Ureter (tissue), 1 donor: ENCODE data around the gene GFRA1. TPM values are rescaled to one million over a fixed set of nuclear protein-coding genes. Genes with fewer than 3 reads are reported as not detected.

ENCODE experiments used
- DNase-seq: peaks from one replicate; pipeline ENCODE4 v3.0.0-alpha.2; 2020; ENCODE audit warnings: low spot score
- total RNA-seq: library from RNA; stranded (reverse); gene quantifications from one replicate; pipeline ENCODE4 v1.2.4, GENCODE V29; 2023
- donor health status: DM: yes; HTN: yes; CAD: no.

Gene GFRA1
- total RNA-seq, 1 donor from 2014 or later, result 4.1 TPM

- DNase-seq, result no peak
Measured at GRCh38 chr10:116241085-116241484, 31.9 kb downstream of the GFRA1 start.

GRCh38 chr10:116240157-116240950 is 32.7 kb downstream of the GFRA1 start:
- DNase-seq, result no peak

DNA sequence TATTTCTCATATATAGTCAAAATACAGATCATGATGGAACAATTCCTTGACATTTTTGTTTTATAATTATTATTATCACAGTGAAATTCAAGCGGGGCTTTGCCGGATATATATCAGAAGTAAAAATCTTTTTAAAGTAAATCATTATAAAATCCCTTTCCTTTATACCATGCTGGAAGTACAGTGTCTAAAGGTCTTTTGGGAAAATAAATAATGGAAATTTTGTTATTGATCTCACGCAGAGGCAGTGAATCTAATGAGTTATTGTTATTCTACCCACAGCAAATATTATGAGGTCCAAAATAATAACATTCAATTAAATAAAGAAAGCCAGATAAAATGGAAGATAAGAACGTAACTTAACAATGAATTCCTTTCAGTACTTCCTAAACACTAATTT is 33.8 kb downstream of the GFRA1 start:
- no peak for DNase-seq

DNA sequence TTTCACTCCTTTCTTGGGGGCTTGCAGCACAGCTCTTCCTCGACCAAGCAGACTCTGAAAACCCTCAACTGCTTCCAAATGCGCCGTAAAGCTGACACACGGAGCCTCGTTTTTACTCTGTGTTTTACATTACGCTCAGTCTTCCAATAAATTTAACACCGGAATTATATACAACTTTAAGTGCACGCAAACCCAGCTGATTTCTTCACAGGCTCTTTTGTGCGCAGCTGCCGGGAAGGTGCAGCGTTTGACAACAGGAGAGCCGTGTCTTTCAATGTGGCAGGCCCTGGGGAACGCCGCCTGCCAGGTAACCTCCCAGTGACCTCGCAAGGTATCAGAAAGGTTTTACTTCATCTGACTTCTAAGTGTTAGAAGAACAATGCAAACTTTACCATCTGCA is 35.0 kb downstream of the GFRA1 start:
- DNase-seq, result no peak

- no peak for DNase-seq
Measured at GRCh38 chr10:116237260-116237659, 35.7 kb downstream of the GFRA1 start.

GRCh38 chr10:116233230-116233629 is 39.8 kb downstream of the GFRA1 start:
- no peak for DNase-seq

DNA sequence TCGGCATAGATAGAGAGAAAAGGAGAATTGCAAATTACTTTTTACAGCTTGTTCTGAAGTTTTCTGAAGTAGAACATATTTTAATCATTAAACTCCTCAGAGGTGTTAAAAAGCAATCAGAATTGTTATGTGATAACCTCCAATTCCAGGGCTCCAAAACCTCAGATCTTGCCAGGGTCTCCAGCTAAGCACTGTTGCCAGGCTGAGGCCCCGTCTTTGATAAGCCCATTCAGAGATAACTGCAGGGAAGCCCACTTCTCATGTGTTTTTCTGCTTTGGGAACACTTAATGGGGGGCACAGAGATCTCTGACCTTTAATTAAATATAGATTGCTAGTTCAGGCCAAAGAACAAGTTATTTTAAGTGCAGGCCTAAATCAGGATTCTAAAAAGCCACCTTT is 40.4 kb downstream of the GFRA1 start:
- DNase-seq, result no peak

- no peak for DNase-seq
Measured at GRCh38 chr10:116226766-116227165, 46.2 kb downstream of the GFRA1 start.

- DNase-seq, result no peak
Measured at GRCh38 chr10:116226053-116226452, 47.0 kb downstream of the GFRA1 start.

GRCh38 chr10:116223289-116223688 is 49.7 kb downstream of the GFRA1 start:
- DNase-seq, result no peak

DNA sequence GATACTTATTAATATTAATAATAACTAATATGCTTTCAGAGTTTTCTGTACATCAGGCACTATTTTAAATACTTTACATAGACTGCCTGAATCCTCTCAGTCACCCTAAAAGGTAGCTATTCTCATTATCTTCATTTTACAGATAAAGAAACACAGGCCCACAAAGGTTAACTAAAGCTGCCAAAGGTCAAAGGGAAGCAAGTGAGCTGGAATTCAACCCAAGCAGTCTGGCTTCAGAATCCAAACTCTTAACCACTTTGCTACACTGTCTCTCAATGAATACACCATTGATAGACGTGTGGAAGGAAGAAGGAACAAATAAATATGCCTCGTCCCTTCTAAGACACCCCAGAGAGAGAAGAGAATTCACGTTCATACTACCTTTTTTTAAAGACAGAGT is 52.0 kb downstream of the GFRA1 start:
- DNase-seq, result no peak

GRCh38 chr10:116216676-116217075 is 56.3 kb downstream of the GFRA1 start:
- no peak for DNase-seq

GRCh38 chr10:116215651-116216050 is 57.4 kb downstream of the GFRA1 start:
- DNase-seq, result no peak

DNA sequence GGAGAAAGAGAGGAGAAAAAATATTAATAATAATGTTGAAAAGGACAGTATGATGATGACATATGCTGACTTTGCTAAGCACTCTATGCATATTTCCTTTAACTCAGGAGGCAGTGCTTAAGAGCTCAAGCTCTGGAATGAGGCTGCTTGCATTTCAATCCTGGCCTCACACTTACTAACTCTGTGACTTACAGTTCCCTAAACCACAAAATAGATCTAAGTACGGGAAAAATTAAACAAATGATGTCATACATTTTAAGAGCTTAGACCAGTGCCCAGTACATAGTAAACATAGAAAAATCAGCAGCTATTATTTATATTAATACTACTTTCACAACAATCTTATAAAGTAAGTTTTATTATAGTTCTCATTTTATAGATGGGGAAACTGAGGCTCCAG is 61.3 kb downstream of the GFRA1 start:
- DNase-seq, result no peak

- no peak for DNase-seq
Measured at GRCh38 chr10:116210588-116211346, 62.2 kb downstream of the GFRA1 start.

- no peak for DNase-seq
Measured at GRCh38 chr10:116209781-116210180, 63.2 kb downstream of the GFRA1 start.

GRCh38 chr10:116208956-116209567 is 63.9 kb downstream of the GFRA1 start:
- no peak for DNase-seq

- no peak for DNase-seq
Measured at GRCh38 chr10:116207690-116208089, 65.3 kb downstream of the GFRA1 start.

DNA sequence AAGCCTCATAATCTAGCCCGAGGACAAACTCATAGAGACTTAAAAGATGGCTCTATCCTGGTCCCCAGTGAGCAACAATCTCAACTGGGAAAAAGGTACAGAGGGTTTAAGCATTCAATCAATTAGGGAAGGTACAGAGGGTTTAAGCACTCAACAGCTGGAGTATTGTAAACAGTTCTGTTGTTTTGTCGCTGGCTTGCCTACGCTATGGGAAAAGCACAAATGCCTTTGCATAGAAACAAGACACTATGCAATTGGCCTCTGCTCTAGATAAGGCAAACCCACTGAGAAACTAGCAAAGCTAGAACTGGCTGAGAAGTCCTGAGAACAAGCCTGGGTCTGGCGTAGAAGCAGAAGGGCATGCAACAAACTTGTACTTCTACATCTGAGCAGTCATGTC is 69.3 kb downstream of the GFRA1 start:
- no peak for DNase-seq

DNA sequence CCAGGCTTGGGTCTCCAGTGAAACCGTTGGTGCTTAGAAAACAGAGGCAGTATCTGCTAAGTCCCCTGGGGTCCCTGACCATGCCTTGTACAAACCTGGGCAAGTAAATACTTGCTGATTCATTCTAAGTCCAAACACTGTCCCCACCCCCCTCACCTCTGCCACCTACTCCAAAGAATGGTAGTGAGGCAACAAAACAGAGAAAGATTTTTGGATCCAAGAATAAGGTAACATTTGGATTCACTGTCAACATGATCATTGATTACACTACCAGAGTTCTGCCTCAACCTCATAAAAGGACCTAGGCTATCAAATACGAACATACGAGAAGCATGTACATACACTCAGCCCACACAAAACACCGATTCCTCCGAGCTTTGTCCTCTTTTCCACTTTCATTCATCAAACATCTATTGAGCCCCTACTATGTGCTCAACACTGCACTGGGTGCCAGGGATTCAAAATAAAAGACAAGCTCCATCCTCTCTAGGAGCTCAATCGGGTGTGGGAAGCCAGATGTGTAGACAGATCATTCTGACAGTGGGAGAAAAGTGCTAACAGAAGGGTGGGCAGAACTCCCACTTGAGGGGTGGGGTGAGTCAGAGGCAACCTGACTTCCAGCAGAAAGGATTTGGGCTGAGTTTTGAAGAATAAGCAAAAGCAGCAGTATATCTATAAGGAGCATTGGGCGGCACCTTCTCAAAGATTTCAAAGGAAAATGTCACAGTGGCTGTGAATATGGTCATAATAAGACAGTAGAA is 71.2 kb downstream of the GFRA1 start:
- DNase-seq, result no peak

DNA sequence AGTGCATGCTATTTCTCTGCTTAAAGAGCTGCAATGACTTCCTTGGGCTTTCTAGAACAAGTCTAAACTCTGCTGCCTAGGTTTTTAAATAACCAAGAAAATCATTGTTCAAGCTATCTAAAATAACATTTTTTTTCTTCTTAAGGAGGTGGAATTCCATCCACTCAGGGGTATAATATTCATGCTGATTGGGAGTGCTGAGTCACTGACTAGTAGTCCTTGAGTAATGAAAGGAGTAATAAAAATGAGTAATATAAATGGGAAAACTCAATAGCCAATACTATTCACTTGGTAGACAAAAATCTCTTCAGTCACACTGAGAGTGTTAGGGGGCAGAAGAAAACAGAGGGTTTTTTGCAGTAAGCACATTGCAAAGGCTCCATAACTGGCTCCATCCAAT is 72.0 kb downstream of the GFRA1 start:
- no peak for DNase-seq

DNA sequence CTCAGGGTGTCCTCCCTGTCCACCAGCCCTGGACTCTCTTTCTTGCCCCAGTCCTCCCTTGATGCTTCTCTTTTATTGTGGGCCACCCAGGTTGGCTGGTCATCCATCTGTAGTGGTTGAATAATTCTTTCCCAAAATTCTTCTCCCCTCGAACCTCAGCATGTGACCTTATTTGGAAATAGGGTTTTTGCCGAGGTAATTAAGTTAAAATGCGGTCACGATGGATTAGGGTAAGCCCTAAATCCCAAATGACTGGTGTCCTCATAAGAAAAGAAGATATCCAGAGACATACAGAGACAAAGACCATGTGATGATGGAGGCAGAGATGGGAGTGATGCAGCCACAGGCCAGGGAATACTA is 74.3 kb downstream of the GFRA1 start:
- no peak for DNase-seq
